GM19043 (cell line): Measurements from ENCODE around the gene CBX6.

Source experiments
- ATAC-seq: cut with Tn5 transposase; IDR thresholded peaks from one replicate; pipeline ENCODE4 v1.9.1; 2021; ENCODE audit warnings: low read depth; ENCODE audit not compliant: unreplicated experiment

CBX6 gene

DNA sequence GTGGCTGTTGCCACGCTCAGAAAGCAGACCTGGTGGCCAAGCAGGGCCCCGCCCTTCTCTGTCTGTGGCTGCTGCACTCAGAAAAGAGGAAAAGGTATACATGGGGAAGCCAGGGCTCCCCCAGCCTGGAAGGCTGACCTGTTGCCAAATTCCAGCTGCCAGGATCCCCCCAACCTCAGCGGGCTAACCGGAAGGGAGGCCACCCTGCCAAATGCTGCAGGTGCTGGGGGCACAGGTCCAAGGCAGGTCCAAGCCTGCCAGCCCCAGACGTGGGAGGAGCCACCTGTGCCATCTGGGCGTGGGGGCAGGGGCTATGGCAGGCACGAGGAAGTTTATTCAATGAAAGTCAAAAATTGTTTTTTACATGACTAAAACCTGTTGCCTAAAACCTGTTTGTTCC lies 30.8 kb downstream of the CBX6 start:
- ATAC-seq = no peak

DNA sequence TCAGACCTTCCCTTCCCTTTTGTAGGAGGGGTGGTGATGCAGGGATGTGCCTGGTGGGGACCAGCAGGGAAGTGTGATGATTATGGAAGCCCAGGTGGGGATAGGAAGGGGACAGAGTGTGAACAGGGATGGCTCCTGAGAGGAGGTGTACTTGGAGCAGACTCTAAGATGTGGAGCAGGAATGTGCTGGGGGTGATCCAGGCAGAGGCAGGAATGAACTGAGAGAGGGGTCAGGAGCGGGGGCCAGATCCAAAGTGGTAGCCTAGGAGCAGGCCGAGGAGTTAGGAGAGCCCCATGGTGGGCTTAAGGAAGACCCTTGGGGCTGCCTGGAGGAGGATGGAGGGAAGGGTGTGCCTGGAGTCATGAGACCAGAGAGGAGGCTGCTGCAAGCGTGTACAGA lies 31.9 kb downstream of the CBX6 start:
- no peak for ATAC-seq

DNA sequence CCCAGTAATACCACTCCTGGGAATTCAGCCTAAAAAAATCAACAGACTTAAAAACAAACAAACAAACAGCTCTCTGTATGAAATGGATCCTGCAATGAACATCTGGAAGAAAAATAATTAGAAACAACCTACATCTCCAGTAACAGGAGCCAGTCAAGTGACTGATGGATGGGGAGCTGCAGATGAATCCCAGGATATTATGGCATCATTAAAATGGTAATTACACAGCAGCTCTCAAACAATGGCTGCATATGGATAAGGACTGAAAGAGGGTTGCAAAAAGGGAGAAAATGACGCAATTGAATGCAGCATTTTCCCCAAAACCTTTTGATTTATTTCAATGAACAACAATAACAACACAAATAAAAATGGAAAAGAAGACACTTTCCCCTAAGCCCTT lies 32.3 kb downstream of the CBX6 start:
- ATAC-seq = no peak

DNA sequence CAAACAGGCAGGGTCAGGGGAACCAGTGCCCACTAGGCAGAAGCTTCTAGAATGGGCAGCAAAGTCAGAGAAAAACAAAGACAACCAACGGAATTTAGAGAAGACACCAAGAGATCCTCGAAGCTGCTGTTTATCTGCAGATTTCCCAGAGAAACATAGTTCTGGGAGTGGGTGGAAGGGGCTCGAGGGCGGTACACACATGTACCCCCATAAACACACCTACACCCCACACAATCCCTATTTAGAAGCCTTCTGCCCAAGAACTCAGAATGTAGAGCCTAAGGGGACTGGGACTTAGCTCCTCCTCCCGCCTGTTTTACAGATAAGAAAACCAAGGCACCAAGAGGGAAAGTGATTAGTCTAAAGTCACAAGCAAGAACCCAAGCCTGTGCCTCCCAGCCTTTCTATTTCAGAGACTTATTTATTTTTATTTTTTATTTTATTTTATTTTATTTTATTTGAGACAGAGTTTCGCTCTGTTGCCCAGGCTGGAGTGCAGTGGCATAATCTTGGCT lies 34.5 kb downstream of the CBX6 start:
- ATAC-seq = no peak

- no peak for ATAC-seq
Measured at GRCh38 chr22:38835888-38836301, 36.1 kb downstream of the CBX6 start.

DNA sequence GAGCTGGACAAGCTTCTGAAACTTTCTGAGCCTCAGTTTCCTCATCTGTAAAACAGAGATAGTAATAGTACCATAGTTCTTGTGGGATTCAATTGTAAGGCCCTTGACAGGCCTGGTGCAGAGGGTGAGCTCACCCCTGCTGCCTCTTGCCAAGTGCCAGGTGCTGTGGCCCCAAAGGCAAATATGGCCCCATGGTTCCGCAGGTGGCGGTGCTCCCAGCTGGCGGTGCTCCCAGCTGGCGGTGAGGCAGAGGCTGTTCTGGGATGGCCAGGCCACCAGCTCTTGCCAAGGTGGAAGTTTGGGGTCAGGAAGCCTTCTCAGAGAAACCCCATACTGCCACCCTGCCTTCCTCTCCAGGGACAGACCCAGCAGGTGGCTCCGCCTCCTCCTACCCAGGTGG lies 37.0 kb downstream of the CBX6 start:
- no peak for ATAC-seq

GRCh38 chr22:38834215-38834953 lies 37.6 kb downstream of the CBX6 start:
- ATAC-seq = no peak

DNA sequence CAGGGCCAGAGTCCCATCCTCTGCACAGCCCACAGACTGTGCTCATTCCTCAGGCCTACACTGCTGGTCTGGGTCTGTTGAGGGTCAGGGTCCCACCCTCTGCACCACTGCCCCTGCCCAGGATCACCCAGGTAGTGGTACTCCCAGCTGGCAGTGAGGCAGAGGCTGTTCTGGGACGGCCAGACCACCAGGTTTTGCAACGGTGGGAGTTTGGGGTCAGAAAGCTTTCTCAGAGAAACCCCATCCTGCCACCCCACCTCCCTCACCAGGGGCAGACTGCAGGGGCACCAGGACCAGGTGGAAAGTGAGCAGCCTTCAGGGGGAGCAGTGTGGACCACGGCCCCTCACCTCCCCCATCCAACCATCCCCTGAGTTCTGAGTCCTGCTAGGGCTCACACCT lies 39.0 kb downstream of the CBX6 start:
- no peak for ATAC-seq

DNA sequence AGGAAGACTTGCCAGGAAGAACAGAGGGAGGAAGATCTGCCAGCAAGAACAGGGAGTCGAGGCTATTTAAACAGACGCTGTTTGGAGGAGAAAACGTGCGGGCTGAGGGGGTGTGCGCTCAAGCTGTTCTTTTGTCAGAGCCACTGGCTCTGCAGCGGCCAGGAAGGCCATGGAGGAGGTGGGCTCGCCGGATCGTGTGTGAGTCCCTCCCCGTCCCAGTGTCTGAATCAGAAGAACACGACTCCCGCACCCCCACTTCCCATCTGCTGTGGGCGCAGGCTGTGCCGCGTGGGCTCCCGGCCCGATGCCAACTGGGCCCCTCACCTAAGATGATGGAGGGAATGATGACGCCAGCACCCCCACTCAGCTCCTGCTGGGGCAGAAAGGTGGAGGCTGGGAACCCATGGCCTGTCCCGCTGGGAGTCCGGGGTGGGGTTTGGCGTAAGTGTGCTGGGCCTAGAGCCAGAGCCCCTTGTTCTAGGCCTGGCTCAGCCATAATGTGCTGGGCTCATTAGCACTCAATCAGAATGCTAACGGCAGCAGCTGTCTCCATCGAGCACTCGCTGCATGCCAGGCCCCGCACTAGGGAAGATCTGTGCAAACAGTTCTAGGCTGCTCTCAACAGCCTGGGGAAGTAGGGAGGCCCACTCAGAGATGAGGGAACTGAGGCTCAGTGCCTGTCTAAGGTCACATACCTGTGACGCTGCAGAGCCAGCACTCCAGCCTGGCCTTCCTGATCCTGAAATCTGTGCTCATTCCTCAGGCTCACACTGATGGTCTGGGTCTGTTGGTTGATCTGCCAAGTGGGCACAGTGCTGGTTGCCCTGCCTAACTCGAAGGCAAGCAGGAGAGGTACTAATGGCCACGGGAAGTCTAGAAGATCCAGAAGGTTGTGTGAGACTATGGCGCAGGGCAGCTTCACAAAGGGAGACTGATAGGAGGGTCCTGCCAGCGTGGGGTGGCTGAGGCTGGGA lies 39.7 kb downstream of the CBX6 start:
- ATAC-seq = no peak

DNA sequence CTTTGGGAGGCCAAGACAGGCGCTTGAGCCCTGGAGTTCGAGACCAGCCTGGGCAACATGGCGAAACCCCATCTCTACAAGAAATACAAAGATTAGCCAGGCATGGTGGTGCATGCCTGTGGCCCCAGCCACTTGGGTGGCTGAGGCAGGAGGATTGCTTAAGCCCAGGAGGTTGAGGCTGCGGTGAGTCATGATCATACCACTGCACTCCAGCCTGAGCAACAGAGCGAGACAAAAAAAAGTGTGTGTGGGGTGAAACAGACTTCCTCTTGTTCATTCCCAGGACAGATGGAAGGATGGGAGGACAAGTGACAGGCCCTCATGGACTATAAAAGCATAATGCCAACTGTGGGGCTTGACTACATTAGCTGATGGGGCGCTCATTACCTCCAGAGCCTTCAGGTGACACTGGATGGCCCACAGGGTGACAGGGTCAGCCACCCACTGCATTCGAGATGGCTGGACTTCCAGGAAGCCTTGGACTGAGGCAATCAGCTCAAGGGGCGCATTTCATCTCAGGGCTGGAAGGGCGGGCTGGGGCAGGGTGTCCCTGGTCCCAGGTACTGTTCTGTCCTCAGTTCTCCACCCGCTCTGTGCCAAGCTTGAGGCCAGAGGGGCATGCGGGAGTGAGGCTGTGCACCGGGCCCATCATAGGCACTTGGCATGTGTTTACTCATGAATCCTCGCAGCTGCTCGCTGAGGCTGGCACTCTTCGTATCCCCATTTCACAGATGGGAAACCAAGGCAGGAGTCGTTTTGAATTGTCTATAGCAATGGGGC lies 40.7 kb downstream of the CBX6 start:
- no peak for ATAC-seq

- ATAC-seq = no peak
Measured at GRCh38 chr22:38830845-38831108, 41.2 kb downstream of the CBX6 start.

- no peak for ATAC-seq
Measured at GRCh38 chr22:38830026-38830844, 41.8 kb downstream of the CBX6 start.

GRCh38 chr22:38829485-38829884 lies 42.5 kb downstream of the CBX6 start:
- no peak for ATAC-seq

- no peak for ATAC-seq
Measured at GRCh38 chr22:38828616-38829205, 43.3 kb downstream of the CBX6 start.

DNA sequence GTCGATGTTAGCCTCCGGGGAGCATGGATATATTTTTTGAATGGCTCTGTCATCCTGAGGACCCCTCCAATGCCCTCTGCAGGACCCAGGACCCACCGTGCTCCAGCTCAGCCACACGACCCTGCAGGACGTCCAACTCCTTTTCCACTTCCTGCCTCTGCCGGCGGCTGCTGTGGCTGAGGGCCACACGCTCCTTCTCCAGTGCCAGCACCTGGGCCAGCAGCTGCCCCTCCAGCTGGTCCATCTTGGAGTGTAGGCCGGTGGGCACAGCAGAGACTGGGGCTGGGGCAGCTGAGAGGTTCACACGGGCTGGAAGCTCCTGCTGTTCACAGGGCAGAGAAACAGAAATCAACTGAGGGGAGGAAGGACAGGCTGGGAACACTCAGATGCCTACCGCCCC lies 43.8 kb downstream of the CBX6 start:
- no peak for ATAC-seq

DNA sequence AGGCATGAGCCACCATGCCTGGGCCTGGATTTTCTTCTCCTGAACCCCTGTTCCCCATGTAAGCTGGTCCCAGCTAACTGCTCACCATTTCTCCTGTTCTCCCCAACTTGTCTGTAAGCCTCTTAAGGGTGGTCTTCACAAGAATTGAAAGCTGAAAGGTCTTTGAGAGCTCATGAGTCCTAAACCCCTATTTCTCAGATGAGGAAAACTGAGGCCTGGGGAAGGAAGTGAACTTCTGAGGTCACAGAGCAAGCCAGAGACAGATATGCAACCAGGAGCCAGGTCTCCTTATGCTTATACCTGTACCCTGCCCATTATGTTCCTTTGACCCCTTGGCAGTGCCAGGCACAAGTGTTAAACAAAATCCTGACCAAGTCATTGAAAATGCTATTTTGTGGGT lies 44.5 kb downstream of the CBX6 start:
- ATAC-seq = no peak

DNA sequence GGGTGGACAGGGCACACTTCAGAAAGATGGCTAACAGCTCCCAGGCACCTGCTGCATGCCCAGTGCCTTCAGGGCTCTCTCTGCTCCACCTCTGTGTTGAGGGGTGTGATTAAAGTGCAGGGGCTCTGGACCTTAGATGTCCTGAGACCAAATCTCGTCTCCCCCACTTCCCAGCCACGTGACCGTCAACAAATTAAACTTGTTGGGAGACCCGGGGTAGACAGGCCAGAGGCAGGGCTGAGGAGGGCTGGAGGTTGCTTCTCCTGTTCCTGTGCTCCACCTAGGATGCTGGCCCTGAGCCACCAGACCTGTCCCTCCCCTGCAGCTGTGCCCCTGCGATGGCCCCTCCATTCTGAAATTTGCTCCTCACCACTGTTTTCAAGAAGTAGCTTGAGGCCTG lies 45.2 kb downstream of the CBX6 start:
- no peak for ATAC-seq

DNA sequence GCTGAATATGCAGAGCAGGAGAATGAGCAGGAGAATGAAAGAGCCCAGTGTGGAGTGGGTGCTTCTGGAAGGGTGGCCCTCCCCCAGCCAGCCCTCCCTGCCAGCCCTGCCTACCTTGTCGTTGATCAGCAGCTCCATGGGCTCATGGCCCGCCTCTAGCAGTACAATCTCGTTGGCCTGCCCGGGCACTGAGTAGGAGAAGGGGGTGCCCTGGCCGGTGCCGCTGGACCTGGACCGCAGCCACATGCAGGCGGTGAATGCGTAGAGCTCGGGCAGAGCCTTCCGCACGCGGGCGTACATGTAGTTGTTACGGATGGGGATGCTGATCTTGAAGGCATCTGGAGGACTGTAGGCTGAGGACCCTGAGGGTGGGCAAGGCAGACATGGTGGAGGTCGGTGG lies 45.6 kb downstream of the CBX6 start:
- ATAC-seq = no peak

- ATAC-seq = no peak
Measured at GRCh38 chr22:38824585-38824984, 47.4 kb downstream of the CBX6 start.

- no peak for ATAC-seq
Measured at GRCh38 chr22:38823637-38824036, 48.4 kb downstream of the CBX6 start.
